Astrocyte (in vitro differentiated cells and primary cell): ENCODE results near the gene MDN1. TPM values are rescaled to one million over a fixed set of nuclear protein-coding genes. Genes with fewer than 3 reads are reported as not detected.

ENCODE experiments used
- DNase-seq: peaks from one replicate; pipeline ENCODE4 v3.0.0-alpha.2; 2010; ENCODE audit warnings: low read depth
- FAIRE-seq: peaks from 2 replicates; lab custom pipeline; 2011; peaks lifted over from hg19 to GRCh38; lab: Jason Lieb, UNC
- H2AFZ ChIP-seq: 2 replicates; pipeline ENCODE4 v1.6.0; 2012; ENCODE audit warnings: low read depth, low read length, inconsistent platforms
- H3K27ac ChIP-seq: 2 replicates; pipeline ENCODE4 v1.5.1; 2011; ENCODE audit warnings: low read depth, low read length, inconsistent platforms
- H3K27me3 ChIP-seq: 2 replicates; pipeline ENCODE4 v1.6.0; 2011; ENCODE audit warnings: low read length, inconsistent platforms; ENCODE audit not compliant: insufficient read depth
- H3K36me3 ChIP-seq: 2 replicates; pipeline ENCODE4 v1.5.1; 2011; ENCODE audit warnings: low read length, inconsistent platforms; ENCODE audit not compliant: insufficient read depth
- H3K4me1 ChIP-seq: 2 replicates; pipeline ENCODE4 v1.5.1; 2011; ENCODE audit warnings: low read length, inconsistent platforms; ENCODE audit not compliant: insufficient read depth
- H3K4me2 ChIP-seq: 2 replicates; pipeline ENCODE4 v1.6.0; 2012; ENCODE audit warnings: low read length, inconsistent platforms
- H3K4me3 ChIP-seq: 2 replicates; pipeline ENCODE4 v1.5.1; 2011; ENCODE audit warnings: low read depth, mild to moderate bottlenecking, low read length, inconsistent platforms; ENCODE audit not compliant: insufficient read depth
- H3K79me2 ChIP-seq: 2 replicates; pipeline ENCODE4 v1.6.0; 2012; ENCODE audit warnings: mild to moderate bottlenecking, low read length, inconsistent platforms; ENCODE audit not compliant: insufficient read depth
- H3K9ac ChIP-seq: 2 replicates; pipeline ENCODE4 v1.6.0; 2012; ENCODE audit warnings: mild to moderate bottlenecking, low read length, inconsistent platforms
- H3K9me3 ChIP-seq: 2 replicates; pipeline ENCODE4 v1.5.1; 2012; ENCODE audit warnings: low read depth, mild to moderate bottlenecking, low read length, inconsistent platforms; ENCODE audit not compliant: insufficient read depth
- H4K20me1 ChIP-seq: 2 replicates; pipeline ENCODE4 v1.6.0; 2012; ENCODE audit warnings: low read length, inconsistent platforms; ENCODE audit not compliant: insufficient read depth
- H3K27ac Mint-ChIP-seq: one replicate; pipeline ENCODE4 v1.8.0; 2021; ENCODE audit warnings: mild to moderate bottlenecking, mixed read lengths; ENCODE audit not compliant: unreplicated experiment
- H3K27me3 Mint-ChIP-seq: one replicate; pipeline ENCODE4 v1.8.0; 2021; ENCODE audit warnings: low read depth, mixed read lengths; ENCODE audit not compliant: unreplicated experiment
- H3K36me3 Mint-ChIP-seq: one replicate; pipeline ENCODE4 v1.8.0; 2021; ENCODE audit warnings: low read depth, mixed read lengths; ENCODE audit not compliant: unreplicated experiment
- H3K4me1 Mint-ChIP-seq: one replicate; pipeline ENCODE4 v1.8.0; 2021; ENCODE audit warnings: low read depth, mixed read lengths; ENCODE audit not compliant: unreplicated experiment
- H3K4me3 Mint-ChIP-seq: one replicate; pipeline ENCODE4 v1.8.0; 2021; ENCODE audit warnings: mild to moderate bottlenecking, moderate library complexity, mixed read lengths; ENCODE audit not compliant: unreplicated experiment
- H3K9me3 Mint-ChIP-seq: one replicate; pipeline ENCODE4 v1.8.0; 2021; ENCODE audit warnings: mild to moderate bottlenecking, mixed read lengths; ENCODE audit not compliant: unreplicated experiment
- EZH2 ChIP-seq: IDR thresholded peaks from 2 replicates; pipeline ENCODE4 v1.6.1; 2012; ENCODE audit warnings: mild to moderate bottlenecking, low read length, inconsistent platforms; ENCODE audit not compliant: insufficient read depth
- total RNA-seq: library from RNA; stranded (reverse); gene quantifications from 2 replicates; pipeline ENCODE4 v1.2.1, GENCODE V29; 2021
- TF ChIP-seq, protein P1 (sequence below): IDR thresholded peaks from 2 replicates; pipeline ENCODE4 v1.5.1; 2011; ENCODE audit warnings: low read depth, mild to moderate bottlenecking, inconsistent platforms, low read length, moderate library complexity; ENCODE audit not compliant: insufficient read depth

MDN1 gene
- total RNA-seq, 1 donor from 2014 or later: 35.7 TPM

DNA sequence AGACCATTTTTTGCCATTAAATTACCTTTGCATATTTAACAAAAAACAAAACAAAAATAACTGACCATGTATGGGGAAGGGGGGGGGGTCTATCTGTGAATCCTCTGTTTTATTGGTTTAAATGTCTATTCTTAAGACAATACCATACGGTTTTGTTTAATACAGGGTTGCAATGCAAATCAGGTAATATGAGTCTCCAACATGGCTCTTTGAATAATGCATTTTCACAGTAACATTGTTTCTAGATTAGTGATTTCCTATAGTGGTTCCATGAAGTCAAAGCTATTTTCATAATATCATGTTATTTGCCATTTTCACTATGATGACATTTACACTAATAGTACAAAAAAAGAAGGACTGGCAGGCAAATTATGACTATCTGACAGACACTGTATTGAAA lies 116.3 kb downstream of the MDN1 start:
- DNase-seq (no peak), FAIRE-seq (no peak)
- Histone ChIP-seq H3K9me3 (no peaks in the 10 kb centered on the region), H3K4me1 (no peaks in the 10 kb centered on the region), H3K36me3 (peaks cover 42% of the 10 kb centered on the region), H3K9ac (no peak overlapping the region), H3K27me3 (no peaks in the 10 kb centered on the region), H2AFZ (no peak overlapping the region), H3K27ac (no peak overlapping the region), H3K4me2 (no peak overlapping the region), H4K20me1 (no peaks in the 10 kb centered on the region), H3K79me2 (no peaks in the 10 kb centered on the region), H3K4me3 (no peak overlapping the region)
- Mint-ChIP-seq H3K9me3 (no peaks in the 10 kb centered on the region), H3K27me3 (no peaks in the 10 kb centered on the region), H3K4me1 (no peaks in the 10 kb centered on the region), H3K27ac (no peak overlapping the region), H3K36me3 (peaks cover 6% of the 10 kb centered on the region), H3K4me3 (no peak overlapping the region)
- TF ChIP-seq, protein P1, sequence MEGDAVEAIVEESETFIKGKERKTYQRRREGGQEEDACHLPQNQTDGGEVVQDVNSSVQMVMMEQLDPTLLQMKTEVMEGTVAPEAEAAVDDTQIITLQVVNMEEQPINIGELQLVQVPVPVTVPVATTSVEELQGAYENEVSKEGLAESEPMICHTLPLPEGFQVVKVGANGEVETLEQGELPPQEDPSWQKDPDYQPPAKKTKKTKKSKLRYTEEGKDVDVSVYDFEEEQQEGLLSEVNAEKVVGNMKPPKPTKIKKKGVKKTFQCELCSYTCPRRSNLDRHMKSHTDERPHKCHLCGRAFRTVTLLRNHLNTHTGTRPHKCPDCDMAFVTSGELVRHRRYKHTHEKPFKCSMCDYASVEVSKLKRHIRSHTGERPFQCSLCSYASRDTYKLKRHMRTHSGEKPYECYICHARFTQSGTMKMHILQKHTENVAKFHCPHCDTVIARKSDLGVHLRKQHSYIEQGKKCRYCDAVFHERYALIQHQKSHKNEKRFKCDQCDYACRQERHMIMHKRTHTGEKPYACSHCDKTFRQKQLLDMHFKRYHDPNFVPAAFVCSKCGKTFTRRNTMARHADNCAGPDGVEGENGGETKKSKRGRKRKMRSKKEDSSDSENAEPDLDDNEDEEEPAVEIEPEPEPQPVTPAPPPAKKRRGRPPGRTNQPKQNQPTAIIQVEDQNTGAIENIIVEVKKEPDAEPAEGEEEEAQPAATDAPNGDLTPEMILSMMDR: no peak
- no peak for TF ChIP-seq EZH2

DNA sequence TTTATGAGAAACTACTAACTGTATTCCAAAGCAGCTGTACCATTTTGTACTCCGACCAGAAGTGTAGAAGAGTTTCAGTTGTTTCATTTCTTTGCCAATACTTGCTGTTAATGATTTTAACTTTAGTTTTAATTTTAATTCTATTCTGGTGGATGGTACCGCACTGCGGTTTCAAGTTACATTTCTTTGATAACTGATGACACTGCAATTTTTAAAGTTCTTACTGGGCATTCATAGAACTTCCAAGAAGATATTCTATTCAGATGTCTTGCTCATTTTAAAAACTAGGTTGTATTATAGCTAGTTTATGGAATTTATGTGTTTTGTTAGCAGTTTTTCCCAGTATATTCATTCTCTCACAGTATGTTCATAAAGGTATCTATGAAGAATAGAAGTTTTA lies 117.2 kb downstream of the MDN1 start:
- H3K27ac Mint-ChIP-seq: no peak overlapping the region
- H3K9me3 Mint-ChIP-seq: no peaks in the 10 kb centered on the region
- no peak overlapping the region for H3K4me3 Mint-ChIP-seq
- H3K4me2 ChIP-seq: no peak overlapping the region
- H3K79me2 ChIP-seq: no peaks in the 10 kb centered on the region
- no peaks in the 10 kb centered on the region for H4K20me1 ChIP-seq
- H3K4me3 ChIP-seq: no peak overlapping the region
- FAIRE-seq: no peak
- no peaks in the 10 kb centered on the region for H3K27me3 Mint-ChIP-seq
- H3K36me3 ChIP-seq: peaks cover 37% of the 10 kb centered on the region
- TF ChIP-seq EZH2: no peak
- TF ChIP-seq, protein P1: no peak
- no peak for DNase-seq
- H3K36me3 Mint-ChIP-seq: peaks cover 4% of the 10 kb centered on the region
- H3K9ac ChIP-seq: no peak overlapping the region
- H3K4me1 ChIP-seq: no peaks in the 10 kb centered on the region
- H3K27me3 ChIP-seq: no peaks in the 10 kb centered on the region
- no peak overlapping the region for H3K27ac ChIP-seq
- no peaks in the 10 kb centered on the region for H3K4me1 Mint-ChIP-seq
- no peaks in the 10 kb centered on the region for H3K9me3 ChIP-seq
- H2AFZ ChIP-seq: no peak overlapping the region

DNA sequence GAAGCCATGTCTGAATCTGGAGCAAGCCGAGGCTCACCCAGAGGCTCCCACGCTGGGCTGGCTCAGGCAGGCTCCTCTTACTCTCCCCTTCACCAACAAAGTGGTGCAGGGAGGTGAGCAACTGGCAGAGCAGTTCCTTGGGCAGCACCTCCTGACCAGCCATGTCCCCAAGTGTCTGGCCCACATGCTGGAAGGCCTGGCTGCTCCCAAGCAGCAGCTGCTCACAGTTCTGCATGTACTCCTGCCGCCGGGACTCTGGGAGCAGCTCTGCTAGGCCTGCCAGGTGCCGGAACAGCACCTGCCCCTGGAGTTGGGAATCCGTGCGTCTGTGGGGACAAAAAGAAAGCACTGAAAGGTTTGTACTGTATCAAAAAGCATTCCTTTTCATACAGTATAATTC lies 123.9 kb downstream of the MDN1 start:
- Mint-ChIP-seq H3K27ac (no peak overlapping the region), H3K9me3 (no peaks in the 10 kb centered on the region), H3K4me1 (peaks cover 2% of the 10 kb centered on the region), H3K36me3 (peaks cover 14% of the 10 kb centered on the region), H3K27me3 (no peaks in the 10 kb centered on the region), H3K4me3 (no peak overlapping the region)
- Histone ChIP-seq H2AFZ (no peak overlapping the region), H3K79me2 (no peaks in the 10 kb centered on the region), H3K4me3 (no peak overlapping the region), H3K27me3 (no peaks in the 10 kb centered on the region), H3K4me1 (no peaks in the 10 kb centered on the region), H3K9me3 (no peaks in the 10 kb centered on the region), H3K36me3 (peaks cover 54% of the 10 kb centered on the region), H3K27ac (no peak overlapping the region), H3K4me2 (no peak overlapping the region), H4K20me1 (no peaks in the 10 kb centered on the region), H3K9ac (no peak overlapping the region)
- FAIRE-seq (no peak), DNase-seq (no peak)
- TF ChIP-seq, protein P1: no peak
